ENCODE measurements around the gene CFB.

- TF ChIP-seq CTCF (IDR thresholded peaks at IDR 0.05; ENCODE audit: insufficient read depth, low read depth, low read length) (no peak), EZH2 (IDR thresholded peaks at IDR 0.05; ENCODE audit: insufficient read depth, low read length) (no peak)
Measured at GRCh38 chr6:31935021-31935420, 10.9 kb upstream of the CFB start.
